Measurements from ENCODE around the gene OR1D2.

OR1D2 gene

DNA sequence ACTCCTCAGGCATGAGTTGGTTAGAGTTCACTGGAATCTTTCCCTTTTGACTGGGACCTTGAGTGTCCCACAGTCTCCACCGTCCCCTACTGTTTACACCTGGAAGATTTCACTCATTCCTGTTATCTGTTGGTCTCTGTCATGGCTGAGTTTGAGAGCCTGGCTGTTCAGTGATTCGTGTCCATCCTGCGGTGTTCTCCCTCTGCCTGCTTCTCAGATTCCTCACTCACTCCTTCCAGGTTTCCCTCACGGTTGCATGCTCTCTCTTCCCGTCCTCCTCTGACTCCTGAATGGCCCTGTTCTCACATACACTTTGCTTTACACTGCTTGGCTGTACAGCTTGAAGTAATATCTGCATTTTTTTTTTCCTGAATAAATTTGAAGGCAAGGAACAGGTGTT, 65.3 kb downstream of the OR1D2 start:
- Histone ChIP-seq H3K36me3 (replicated peaks) (no peaks in the 10 kb centered on the region), H3K4me3 (ENCODE audit: low read depth, low read length) (no peak overlapping the region), H3K27me3 (replicated peaks) (no peaks in the 10 kb centered on the region), H3K27ac (no peak overlapping the region)
- in situ Hi-C loops (cut with HindIII; ENCODE audit: low pct_ligation_motif_present, low sequenced_read_pairs), result no loop called here
- TF ChIP-seq, protein P1, sequence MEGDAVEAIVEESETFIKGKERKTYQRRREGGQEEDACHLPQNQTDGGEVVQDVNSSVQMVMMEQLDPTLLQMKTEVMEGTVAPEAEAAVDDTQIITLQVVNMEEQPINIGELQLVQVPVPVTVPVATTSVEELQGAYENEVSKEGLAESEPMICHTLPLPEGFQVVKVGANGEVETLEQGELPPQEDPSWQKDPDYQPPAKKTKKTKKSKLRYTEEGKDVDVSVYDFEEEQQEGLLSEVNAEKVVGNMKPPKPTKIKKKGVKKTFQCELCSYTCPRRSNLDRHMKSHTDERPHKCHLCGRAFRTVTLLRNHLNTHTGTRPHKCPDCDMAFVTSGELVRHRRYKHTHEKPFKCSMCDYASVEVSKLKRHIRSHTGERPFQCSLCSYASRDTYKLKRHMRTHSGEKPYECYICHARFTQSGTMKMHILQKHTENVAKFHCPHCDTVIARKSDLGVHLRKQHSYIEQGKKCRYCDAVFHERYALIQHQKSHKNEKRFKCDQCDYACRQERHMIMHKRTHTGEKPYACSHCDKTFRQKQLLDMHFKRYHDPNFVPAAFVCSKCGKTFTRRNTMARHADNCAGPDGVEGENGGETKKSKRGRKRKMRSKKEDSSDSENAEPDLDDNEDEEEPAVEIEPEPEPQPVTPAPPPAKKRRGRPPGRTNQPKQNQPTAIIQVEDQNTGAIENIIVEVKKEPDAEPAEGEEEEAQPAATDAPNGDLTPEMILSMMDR (IDR thresholded peaks at IDR 0.05; ENCODE audit: low read depth, low read length, missing control alignments), result no peak
- no peak for DNase-seq

All from brain microvascular endothelial cell (primary cell).